ENCODE measurements around the gene ZNF317.

ZNF317 gene

DNA sequence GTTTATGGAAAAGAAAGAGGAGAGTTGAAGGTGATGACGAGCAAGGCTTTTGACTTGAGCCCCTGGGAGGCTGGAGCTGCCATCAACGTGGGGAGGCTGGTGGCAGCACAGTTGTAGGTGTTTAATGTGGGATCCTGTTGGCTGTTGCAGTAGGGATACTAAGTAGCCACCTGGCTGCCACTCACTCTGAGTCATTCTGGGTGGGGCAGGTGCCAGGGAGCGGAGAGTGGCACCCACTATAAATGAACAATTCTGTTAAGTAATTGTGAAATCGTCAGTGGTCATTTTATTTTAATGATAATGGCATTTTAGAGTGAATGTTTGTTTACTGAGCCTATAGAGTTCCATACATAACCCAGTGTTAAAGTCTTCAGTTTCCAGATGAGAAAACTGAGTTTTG lies 9.8 kb downstream of the ZNF317 start:
- Histone ChIP-seq H3K27me3 (ENCODE audit: insufficient read depth, poor library complexity, severe bottlenecking) (no peaks in the 10 kb centered on the region), H3K4me3 (replicated peaks; ENCODE audit: insufficient read depth, low read length) (no peak overlapping the region), H3K27ac (replicated peaks) (no peak overlapping the region)
- TF ChIP-seq, protein P1, sequence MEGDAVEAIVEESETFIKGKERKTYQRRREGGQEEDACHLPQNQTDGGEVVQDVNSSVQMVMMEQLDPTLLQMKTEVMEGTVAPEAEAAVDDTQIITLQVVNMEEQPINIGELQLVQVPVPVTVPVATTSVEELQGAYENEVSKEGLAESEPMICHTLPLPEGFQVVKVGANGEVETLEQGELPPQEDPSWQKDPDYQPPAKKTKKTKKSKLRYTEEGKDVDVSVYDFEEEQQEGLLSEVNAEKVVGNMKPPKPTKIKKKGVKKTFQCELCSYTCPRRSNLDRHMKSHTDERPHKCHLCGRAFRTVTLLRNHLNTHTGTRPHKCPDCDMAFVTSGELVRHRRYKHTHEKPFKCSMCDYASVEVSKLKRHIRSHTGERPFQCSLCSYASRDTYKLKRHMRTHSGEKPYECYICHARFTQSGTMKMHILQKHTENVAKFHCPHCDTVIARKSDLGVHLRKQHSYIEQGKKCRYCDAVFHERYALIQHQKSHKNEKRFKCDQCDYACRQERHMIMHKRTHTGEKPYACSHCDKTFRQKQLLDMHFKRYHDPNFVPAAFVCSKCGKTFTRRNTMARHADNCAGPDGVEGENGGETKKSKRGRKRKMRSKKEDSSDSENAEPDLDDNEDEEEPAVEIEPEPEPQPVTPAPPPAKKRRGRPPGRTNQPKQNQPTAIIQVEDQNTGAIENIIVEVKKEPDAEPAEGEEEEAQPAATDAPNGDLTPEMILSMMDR (IDR thresholded peaks at IDR 0.05; ENCODE audit: insufficient read depth, low read length), result no peak
- TF ChIP-seq POLR2AphosphoS5 (IDR thresholded peaks at IDR 0.05; ENCODE audit: low read depth) (no peak), GABPA (IDR thresholded peaks at IDR 0.05; ENCODE audit: low read depth) (no peak), SPI1 (IDR thresholded peaks at IDR 0.05; ENCODE audit: borderline replicate concordance, low read depth) (no peak)
- TF ChIP-seq, protein P2, sequence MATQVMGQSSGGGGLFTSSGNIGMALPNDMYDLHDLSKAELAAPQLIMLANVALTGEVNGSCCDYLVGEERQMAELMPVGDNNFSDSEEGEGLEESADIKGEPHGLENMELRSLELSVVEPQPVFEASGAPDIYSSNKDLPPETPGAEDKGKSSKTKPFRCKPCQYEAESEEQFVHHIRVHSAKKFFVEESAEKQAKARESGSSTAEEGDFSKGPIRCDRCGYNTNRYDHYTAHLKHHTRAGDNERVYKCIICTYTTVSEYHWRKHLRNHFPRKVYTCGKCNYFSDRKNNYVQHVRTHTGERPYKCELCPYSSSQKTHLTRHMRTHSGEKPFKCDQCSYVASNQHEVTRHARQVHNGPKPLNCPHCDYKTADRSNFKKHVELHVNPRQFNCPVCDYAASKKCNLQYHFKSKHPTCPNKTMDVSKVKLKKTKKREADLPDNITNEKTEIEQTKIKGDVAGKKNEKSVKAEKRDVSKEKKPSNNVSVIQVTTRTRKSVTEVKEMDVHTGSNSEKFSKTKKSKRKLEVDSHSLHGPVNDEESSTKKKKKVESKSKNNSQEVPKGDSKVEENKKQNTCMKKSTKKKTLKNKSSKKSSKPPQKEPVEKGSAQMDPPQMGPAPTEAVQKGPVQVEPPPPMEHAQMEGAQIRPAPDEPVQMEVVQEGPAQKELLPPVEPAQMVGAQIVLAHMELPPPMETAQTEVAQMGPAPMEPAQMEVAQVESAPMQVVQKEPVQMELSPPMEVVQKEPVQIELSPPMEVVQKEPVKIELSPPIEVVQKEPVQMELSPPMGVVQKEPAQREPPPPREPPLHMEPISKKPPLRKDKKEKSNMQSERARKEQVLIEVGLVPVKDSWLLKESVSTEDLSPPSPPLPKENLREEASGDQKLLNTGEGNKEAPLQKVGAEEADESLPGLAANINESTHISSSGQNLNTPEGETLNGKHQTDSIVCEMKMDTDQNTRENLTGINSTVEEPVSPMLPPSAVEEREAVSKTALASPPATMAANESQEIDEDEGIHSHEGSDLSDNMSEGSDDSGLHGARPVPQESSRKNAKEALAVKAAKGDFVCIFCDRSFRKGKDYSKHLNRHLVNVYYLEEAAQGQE (IDR thresholded peaks at IDR 0.05; ENCODE audit: insufficient replicate concordance, low read depth), result no peak
- DNase-seq (ENCODE audit: low read depth in 1 of 2, low spot score in 1 of 2), result no peak

DNA sequence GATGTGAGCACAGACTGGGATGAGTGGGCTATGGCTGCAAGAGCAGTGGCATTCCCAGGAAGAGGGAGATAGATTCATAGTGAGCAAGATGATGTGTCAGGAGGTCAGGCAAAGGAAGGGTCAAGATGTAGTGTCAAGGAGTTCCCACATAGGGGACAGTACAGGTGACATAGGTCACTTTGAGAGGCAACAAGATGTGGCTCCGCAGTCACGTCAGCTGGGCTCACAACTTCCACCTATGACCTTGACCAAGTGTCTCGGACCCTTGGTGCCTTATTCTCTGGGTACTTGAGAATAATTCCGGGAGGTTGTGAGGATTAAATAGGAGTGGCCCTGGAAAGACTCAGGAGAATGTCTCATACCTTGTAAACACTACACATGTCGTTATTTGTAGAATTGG lies 10.5 kb downstream of the ZNF317 start:
- no peak overlapping the region for H3K4me3 ChIP-seq (replicated peaks; ENCODE audit: insufficient read depth, low read length)
- no peak overlapping the region for H3K27ac ChIP-seq (replicated peaks)
- DNase-seq (ENCODE audit: low read depth in 1 of 2, low spot score in 1 of 2), result no peak
- no peaks in the 10 kb centered on the region for H3K27me3 ChIP-seq (ENCODE audit: insufficient read depth, poor library complexity, severe bottlenecking)
- TF ChIP-seq, protein P2 (IDR thresholded peaks at IDR 0.05; ENCODE audit: insufficient replicate concordance, low read depth), result no peak
- TF ChIP-seq POLR2AphosphoS5 (IDR thresholded peaks at IDR 0.05; ENCODE audit: low read depth) (no peak), SPI1 (IDR thresholded peaks at IDR 0.05; ENCODE audit: borderline replicate concordance, low read depth) (no peak), GABPA (IDR thresholded peaks at IDR 0.05; ENCODE audit: low read depth) (no peak)
- TF ChIP-seq, protein P1 (IDR thresholded peaks at IDR 0.05; ENCODE audit: insufficient read depth, low read length), result no peak

DNA sequence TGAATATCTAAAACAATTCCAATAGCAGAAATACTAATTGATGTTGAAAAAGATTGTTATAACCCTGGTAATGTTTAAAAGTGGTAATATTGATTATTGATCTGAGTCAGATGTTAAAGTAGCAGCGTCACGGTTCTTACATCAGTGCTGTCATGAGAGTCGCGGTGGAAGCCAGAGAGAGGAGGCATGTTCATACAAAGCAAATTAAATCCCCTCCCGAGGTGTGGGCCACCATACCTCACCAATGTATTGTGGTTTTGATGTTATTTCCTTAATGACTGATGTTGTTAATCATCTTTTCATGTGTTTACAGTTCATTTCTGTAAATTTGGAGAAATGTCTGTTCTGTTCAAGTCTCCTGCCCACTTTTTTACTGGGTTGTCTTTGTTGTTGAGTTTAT lies 11.2 kb downstream of the ZNF317 start:
- H3K27ac ChIP-seq (replicated peaks), result no peak overlapping the region

More for the DNA sequence above, 11.2 kb downstream of the ZNF317 start:
- Histone ChIP-seq H3K27me3 (ENCODE audit: insufficient read depth, poor library complexity, severe bottlenecking) (no peaks in the 10 kb centered on the region), H3K4me3 (replicated peaks; ENCODE audit: insufficient read depth, low read length) (no peak overlapping the region)
- DNase-seq (ENCODE audit: low read depth in 1 of 2, low spot score in 1 of 2), result no peak
- TF ChIP-seq GABPA (IDR thresholded peaks at IDR 0.05; ENCODE audit: low read depth) (no peak), SPI1 (IDR thresholded peaks at IDR 0.05; ENCODE audit: borderline replicate concordance, low read depth) (no peak), POLR2AphosphoS5 (IDR thresholded peaks at IDR 0.05; ENCODE audit: low read depth) (no peak)
- TF ChIP-seq, protein P2 (IDR thresholded peaks at IDR 0.05; ENCODE audit: insufficient replicate concordance, low read depth), result no peak
- TF ChIP-seq, protein P1 (IDR thresholded peaks at IDR 0.05; ENCODE audit: insufficient read depth, low read length), result no peak
